ENCODE measurements around the gene FBXO38.

FBXO38 gene

GRCh38 chr5:148390914-148391313 is 7.2 kb downstream of the FBXO38 start:
- in situ Hi-C loops (cut with MboI; ENCODE audit: low pct_unique_long_range_greater_than_20kb, low sequenced_read_pairs, unreplicated experiment) = no loop called here
- TF ChIP-seq CTCF (IDR thresholded peaks at IDR 0.05; ENCODE audit: extremely low read depth, insufficient read depth, missing control alignments) = no peak
- DNase-seq (ENCODE audit: low spot score) = no peak

DNA sequence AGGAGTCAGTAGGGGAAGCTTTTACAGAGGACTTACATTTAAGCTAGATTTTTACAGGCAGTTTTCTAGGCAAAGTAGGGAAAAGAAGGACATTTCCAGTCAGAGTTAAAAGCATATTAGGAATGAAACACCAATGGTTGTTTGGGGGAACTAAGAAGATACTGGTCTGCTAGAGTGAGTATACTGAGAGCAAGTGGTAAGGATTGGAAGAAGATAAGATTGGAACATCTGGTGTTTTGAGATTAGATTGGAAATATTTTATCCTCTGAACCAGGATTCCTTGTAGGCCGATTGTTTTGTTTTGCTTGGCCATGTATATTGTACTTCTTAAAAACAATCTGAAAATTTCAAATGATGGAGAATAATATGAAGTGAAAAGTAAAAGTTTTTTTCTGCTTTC is 7.7 kb downstream of the FBXO38 start:
- DNase-seq (ENCODE audit: low spot score) = no peak
- TF ChIP-seq CTCF (IDR thresholded peaks at IDR 0.05; ENCODE audit: extremely low read depth, insufficient read depth, missing control alignments) = no peak
- in situ Hi-C loops (cut with MboI; ENCODE audit: low pct_unique_long_range_greater_than_20kb, low sequenced_read_pairs, unreplicated experiment) = no loop called here

DNA sequence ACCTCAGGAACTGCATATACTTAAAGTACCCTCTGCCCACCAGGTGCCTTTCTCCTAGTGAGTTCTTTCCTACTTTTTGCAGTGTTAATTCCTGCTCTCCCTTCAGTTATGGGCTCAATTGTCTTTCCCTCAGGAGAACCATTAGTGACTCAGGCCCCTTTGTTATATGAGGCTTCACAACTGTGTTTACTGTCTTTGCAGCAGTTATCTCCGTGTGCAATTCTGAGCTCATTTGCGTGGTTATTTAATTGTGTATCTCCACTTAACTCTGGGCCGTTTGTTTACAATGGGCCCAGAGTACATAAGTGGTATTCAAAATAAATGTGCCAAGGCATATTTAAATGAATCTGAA is 9.6 kb downstream of the FBXO38 start:
- in situ Hi-C loops (cut with MboI; ENCODE audit: low pct_unique_long_range_greater_than_20kb, low sequenced_read_pairs, unreplicated experiment) = no loop called here
- no peak for TF ChIP-seq CTCF (IDR thresholded peaks at IDR 0.05; ENCODE audit: extremely low read depth, insufficient read depth, missing control alignments)
- no peak for DNase-seq (ENCODE audit: low spot score)

DNA sequence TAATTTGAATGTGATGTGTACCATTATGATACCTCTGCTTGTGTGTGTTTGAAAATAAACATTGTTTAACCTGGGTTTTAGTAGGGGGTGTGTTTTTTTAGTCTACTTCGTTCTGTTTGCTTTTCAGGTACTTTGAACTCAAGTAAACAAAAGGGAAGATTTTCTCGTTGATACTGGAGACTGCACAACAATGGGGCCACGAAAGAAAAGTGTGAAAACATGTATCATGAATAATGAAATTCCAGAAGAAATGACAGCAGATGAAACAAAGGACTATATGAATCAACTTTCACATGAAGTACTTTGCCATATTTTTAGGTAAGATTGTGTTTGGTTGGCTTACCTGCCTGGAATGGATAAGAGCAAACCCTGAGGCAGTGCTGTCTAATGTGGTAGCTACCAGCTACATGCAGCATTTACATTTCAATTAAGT is 10.8 kb downstream of the FBXO38 start:
- no peak for TF ChIP-seq CTCF (IDR thresholded peaks at IDR 0.05; ENCODE audit: extremely low read depth, insufficient read depth, missing control alignments)
- no peak for DNase-seq (ENCODE audit: low spot score)
- in situ Hi-C loops (cut with MboI; ENCODE audit: low pct_unique_long_range_greater_than_20kb, low sequenced_read_pairs, unreplicated experiment) = no loop called here

GRCh38 chr5:148395031-148395430 is 11.3 kb downstream of the FBXO38 start:
- no peak for DNase-seq (ENCODE audit: low spot score)
- in situ Hi-C loops (cut with MboI; ENCODE audit: low pct_unique_long_range_greater_than_20kb, low sequenced_read_pairs, unreplicated experiment) = no loop called here
- no peak for TF ChIP-seq CTCF (IDR thresholded peaks at IDR 0.05; ENCODE audit: extremely low read depth, insufficient read depth, missing control alignments)

DNA sequence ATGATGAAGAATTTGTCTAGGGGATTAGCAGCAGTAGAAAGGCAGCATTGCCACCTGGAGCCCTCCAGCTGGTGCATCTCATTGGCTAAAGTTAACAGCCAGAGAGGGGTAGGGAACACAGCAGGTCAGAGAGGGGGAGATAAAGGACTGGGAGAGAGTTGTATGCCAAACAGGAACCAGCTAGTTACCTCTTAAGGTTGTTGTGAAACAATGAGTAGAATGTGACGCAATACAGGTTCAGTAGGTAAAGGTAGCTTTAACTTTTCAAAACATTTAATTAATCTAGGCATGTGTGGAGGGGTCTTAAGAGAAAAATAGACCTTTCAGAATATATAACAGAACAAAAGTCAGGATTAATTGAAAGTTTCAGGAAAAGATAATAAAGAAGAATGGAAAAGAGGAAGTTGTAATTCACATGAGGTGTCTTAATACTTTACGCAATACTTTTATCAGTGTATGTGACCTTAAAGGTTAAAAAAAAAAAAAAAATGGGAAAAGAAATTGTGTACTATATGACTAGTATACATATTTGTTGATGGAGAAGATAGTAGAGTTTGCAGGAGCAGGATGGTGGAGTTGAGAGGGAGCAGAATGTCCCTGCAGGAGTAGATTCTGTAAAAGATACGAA is 14.3 kb downstream of the FBXO38 start:
- in situ Hi-C loops (cut with MboI; ENCODE audit: low pct_unique_long_range_greater_than_20kb, low sequenced_read_pairs, unreplicated experiment) = no loop called here
- TF ChIP-seq CTCF (IDR thresholded peaks at IDR 0.05; ENCODE audit: extremely low read depth, insufficient read depth, missing control alignments) = no peak

GRCh38 chr5:148398698-148399121 is 15.0 kb downstream of the FBXO38 start:
- in situ Hi-C loops (cut with MboI; ENCODE audit: low pct_unique_long_range_greater_than_20kb, low sequenced_read_pairs, unreplicated experiment) = no loop called here
- no peak for TF ChIP-seq CTCF (IDR thresholded peaks at IDR 0.05; ENCODE audit: extremely low read depth, insufficient read depth, missing control alignments)
- no peak for DNase-seq (ENCODE audit: low spot score)

More for the DNA sequence above, 14.3 kb downstream of the FBXO38 start:
- no peak for DNase-seq (ENCODE audit: low spot score)
